ENCODE measurements around the gene ZNFX1.

- TF ChIP-seq CTCF (IDR thresholded peaks at IDR 0.05) (no peak), POLR2A (IDR thresholded peaks at IDR 0.05) (no peak)
These were observed 9.1 kb downstream of the ZNFX1 start for GRCh38 chr20:49268600-49269365.
